Glomerular endothelial cell (primary cell): ENCODE measurements around the gene TRNP1. TPM values are rescaled to one million over a fixed set of nuclear protein-coding genes. Genes with fewer than 3 reads are reported as not detected.

ENCODE experiments used
- DNase-seq: peaks from one replicate; pipeline ENCODE4 v3.0.0-alpha.2; 2011; ENCODE audit warnings: low read depth, low spot score; ENCODE audit errors: extremely low read depth
- total RNA-seq: library from RNA; depleted of rRNA; stranded (reverse); fragments of >200 nt; gene quantifications from 2 replicates; pipeline ENCODE4 v1.2.3, GENCODE V29; 2015

TRNP1 gene
- total RNA-seq, 1 donor from 2014 or later = 65.4 TPM

DNA sequence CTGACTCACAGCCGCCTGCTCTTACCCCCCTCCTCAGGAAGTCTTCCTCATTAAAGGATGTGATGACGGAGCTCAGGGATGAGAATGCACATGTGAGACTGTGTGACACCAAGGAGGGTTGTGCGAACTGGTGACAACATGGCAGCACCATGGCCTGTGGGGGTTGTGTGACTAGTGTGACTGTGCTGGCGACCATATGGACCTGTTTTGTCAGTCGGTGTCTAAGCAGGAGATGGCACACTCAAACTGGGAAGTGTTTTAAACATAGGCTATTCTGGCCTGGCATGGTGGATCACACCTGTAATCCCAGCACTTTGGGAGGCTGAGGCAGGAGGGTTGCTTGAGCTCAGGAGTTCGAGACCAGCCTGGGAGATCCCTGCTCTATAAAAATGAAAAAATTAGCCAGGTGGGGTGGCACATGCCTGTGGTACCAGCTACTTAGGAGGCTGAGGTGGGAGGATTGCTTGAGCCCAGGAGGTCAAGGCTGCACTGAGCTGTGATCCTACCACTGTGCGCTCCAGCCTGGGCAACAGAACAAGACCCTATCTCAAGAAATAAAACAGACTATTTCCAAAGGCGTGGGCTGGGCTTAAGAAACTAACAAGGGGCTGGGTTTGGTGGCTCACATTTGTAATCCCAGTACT is 7.4 kb downstream of the TRNP1 start:
- DNase-seq = no peak

DNA sequence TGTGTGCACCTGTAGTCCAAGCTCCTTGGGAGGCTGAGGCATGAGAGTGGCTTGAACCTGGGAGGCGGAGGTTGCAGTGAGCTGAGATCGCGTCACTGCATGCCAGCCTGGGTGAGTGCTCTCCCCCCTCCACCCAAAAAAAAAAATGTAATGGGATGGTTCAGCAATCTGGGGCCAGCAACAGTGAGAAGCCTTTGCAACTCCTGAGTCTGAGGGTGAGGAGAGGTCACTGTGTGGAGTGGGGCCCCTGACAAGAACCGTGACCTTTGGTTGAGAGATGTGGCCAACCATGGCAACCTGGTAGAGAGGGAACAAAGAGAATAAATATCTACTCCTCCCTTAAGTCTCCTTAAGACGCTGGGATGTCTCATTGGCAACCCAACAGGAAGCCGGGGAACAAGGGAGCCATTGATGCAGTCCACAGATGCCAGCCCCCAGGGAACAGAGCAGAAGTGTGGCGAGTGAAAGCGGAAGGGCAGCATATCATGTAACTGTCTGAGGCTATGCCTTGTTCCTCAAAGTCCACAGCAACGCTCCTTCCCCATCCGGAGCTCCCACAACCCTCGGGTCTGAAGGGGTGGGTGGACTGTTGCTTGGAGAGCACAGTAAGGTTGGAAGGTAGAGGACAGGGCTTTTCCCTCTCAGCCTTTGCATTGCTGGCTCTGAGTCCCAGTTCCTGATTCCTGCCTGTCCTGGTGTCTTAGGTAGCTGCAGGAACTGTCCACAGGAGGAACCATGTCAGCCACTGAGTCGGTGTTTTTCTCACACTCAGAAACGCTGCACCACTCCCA is 8.3 kb downstream of the TRNP1 start:
- no peak for DNase-seq

DNA sequence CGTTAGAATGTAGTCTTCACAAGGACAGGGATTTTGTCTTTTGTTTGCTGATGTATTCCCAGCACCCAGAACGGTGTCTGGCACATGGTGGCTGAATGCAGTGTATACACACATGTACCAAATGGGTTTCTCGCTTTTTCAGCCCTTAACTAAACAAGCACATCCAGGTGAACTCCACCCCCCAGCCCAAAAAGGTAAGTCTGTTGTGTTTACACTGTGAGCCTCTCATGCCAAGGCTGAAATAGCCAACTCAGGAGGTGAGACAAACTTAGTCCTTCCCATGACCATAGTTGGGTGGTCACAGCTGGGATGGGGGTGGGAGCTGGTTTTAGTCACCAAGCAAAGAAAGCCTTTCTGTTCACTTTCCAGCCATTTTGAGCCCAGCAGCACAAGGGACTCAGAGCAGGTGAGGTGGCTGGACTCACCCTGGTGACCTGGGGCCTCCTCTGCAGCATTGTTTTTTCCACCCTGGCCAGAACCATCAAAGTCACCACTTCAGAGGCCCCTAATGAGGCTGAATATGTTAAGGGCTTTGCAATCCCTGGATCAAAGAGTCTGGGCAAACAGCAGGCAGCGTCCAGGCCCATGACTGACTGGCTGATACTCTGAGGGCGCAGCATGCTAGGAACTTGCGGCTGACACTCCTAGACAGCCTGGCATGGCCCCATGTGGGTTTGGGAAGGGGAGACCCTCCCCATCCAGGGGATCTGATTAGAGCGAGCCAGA is 10.4 kb downstream of the TRNP1 start:
- no peak for DNase-seq

DNA sequence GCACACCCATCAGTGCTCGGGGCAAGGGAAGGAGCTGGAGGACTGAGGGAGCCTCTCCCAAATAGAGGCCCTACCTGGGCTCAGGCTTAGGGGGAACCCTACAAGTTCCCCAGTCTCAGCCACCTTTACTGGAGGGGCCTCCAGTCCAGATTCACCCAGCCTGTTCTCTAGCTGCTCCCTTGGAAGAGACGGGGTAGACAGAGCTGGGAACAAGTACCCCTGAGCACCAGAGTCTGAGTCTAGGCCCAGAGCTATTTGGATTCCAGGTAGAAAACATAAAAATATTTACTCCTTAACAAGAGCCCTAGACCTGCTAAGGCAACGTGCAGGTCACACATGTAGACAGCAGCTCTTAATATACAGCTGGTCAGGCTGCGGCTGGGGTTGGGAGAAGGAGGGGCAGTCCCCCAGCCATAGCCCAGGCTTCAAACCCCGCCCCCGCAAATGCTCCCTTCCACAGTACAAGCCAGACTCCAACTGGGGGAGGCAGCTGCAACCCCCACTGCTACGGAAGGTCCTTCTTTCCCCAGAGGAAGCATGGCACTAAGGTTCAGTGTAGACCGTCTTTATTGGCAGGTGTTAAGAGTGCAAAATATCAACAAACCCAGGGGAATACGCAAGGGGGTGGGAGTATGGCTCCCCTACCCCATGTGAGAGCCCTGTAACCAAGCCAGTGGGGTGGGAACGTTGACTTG is 11.1 kb downstream of the TRNP1 start:
- no peak for DNase-seq

DNA sequence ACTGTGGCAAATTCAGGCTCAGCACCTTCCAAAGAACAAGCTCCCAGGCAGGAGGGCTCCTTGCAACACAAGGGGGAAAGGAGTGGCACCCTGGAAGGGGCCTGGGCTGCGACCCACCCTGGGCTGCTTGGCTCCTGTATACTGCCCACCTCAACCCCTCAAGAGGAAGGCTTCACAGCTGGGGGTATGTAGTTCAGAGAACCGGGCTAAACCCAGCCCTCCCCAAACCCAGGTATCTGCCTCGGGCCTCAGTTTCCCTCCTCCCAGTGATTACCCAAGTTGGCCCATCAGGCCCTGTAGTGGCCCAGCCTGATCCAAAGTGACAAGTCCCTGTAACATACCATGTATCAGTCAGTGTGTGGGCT is 11.7 kb downstream of the TRNP1 start:
- DNase-seq = no peak

DNA sequence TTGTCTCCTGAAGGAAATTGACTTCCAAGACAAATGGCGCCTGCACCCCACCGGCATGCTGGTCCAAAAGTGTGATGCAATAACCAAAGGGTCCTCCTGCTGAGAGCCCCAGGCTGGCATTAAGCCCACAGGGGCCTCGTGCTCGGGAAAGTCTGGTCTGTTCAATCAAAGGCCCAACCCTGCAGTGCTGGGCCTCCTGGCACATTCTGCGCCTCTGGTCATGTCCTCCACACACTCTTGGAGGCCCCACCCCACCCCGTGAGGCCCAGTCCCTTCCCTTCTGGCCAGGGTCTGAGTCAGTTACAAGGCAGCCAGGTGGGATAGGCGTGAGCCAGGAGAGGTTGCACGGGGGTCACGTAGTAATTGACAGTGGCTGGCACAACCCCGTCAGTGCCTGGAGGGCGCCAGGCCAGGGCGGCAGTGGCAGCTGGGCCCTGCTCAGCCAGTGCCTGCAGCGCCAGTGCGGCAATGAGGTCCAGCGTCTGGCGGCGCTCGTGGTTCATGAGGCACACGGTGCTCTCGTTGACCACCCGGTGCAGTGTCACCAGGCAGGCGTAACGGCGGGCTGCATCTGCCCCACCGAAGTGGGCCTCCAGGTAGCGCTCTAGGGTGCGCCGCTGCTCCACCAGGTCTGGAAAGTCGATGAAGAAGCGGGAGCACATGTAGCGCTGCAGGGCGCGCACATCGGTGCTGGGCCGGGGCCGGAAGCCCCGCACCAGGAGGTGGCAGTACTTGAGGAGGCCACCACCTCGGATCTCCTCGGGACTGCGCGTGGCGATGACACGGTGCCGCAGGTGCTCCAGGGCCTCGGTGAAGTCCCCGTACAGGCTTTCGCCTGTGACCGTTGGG is 12.4 kb downstream of the TRNP1 start:
- no peak for DNase-seq

DNA sequence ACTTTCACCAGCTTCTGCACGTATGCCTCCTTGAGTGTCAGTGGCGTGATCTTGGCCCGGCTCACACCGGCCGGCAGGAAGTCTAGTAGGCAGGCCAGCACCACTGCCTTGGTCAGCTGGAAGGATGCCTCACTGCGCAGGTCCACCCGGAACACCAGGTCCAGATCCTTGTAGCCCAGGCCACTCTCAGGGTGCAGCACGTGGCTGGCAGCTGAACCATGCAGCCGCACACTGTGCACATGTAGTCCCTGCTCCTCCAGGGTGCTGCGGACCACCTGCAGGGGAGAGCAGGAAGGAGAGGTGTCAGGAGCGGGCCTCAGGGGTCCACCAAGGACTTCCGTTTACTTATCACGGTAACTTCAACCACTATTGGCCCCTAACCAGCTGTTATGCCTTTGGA is 13.2 kb downstream of the TRNP1 start:
- DNase-seq = no peak

DNA sequence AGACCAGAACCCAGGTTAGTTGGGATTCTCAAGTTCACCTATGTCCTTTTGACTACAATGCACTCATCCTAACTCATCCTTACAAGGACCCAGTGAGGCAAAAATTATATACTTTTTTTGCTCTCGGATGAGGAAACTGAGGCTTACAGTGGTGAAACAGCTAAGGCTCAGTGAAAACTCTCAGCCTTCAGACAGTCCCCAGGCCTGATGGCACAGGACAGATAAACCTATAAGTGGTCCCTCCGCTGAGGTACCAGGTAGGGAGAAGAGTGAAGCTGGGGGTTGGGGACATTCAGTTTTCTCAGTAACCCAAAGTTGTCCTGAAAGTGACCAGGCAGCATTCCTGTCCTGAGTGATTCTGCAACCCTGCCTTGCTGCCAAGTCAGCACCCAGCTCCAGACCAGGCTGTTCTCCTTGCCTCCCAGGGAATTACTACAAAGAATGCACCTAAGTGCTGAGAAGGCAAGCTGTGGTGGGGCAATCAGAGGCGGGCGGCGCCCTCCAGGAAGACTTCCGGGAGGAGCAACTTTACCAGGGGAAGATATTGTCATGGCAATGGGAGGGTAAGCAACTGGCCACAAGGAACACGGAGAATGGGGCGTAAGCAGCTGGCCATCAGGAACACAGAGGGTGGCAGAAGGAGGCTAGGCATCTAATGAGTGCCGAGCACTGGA is 14.6 kb downstream of the TRNP1 start:
- DNase-seq = no peak

DNA sequence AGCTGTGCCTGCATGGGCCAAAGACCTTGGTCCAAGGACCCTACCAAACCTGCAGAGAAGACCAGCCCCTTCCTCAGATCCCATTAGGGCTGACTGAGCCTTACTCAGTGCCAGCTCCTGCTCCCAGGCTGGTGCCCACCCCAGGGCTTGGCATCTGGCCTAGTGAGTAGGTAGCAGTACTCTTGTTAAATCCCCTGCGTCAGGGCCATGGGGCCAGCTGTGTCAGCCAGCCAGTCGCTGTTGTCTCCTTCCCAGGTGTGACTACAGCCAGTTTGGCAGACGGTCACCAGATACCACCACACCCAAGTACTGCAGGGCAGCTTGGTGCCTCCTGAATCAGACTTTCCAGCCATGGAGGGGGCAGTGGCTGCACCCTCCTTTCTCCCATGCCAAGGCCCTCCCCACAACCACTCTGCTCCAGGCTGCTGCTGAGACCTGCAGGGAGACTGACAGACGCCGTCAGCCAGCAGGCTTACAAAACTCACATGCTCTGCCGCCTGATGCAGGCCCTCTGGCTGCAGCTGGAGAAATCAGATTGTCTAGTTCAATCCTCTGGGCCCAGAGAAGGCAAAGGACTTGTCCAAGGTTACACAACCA is 16.2 kb downstream of the TRNP1 start:
- no peak for DNase-seq

DNA sequence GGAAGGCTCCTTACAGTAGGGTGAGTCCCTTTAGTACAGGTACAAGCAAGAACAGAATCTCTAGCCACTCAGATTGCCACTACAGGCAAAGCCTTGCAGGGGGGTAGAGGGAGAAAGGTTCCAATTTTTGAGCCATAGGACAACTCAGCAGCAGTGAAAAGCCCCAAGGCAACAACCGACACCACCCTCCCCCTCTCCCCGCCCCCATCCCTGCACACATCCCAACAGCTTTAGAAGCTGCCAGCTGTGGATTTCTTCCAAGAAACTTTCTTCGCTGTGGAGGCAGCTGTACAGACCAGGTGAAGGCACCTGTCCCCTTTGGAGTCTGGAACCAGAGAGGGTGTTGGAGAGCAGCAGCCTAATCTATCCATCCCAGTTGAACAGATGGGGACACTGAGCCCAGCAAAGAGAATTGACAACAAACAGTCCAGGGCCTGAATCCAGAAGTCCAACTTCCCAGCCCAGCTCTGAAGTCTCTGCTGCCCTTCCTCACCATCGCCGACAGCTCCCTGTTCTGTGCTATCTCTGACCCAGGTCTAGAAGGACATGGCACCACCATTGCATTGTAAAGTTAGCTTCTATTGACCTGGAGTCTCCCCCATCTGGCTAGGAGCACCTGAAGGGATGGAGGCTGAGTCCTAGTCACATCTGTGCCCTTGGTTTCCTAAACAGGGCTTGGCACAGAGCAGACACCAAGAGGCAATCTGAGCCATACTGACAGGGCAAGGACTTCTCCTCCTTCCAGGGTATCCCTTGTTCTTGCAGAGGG is 16.9 kb downstream of the TRNP1 start:
- no peak for DNase-seq

DNA sequence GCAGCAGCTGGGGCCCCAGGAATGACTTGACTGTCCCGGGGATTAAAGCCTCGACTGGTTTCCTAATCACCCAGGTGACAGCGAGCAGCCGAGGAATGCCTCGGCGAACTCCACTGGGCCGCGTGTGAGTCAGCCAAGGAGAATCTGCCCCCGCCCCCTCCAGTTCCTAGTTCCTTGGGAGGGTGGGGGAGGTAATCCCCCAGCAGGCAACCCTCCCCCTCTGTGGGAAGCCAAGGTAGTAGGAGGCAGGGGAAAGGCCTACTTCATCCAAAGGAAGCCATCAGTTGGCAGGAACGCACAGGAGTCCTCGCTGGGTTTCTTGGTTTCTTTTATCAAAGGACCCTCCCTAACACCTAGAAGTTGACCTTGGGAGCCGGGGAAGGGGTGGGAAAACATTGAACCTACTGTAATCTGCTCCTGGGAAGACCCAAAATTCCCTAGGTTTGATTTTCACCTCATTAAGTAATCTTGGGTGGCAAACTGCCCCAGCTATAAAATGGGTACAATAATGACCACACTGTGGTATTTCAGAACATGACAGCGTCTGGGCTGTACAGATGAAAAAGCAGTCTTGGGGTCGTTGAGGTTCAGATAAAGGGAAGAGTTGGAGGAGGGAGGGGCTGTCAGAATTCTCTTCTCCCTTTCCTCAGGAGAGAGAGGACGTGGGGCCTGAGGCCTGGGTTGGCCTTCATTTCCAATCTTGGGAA is 17.7 kb downstream of the TRNP1 start:
- DNase-seq = no peak

DNA sequence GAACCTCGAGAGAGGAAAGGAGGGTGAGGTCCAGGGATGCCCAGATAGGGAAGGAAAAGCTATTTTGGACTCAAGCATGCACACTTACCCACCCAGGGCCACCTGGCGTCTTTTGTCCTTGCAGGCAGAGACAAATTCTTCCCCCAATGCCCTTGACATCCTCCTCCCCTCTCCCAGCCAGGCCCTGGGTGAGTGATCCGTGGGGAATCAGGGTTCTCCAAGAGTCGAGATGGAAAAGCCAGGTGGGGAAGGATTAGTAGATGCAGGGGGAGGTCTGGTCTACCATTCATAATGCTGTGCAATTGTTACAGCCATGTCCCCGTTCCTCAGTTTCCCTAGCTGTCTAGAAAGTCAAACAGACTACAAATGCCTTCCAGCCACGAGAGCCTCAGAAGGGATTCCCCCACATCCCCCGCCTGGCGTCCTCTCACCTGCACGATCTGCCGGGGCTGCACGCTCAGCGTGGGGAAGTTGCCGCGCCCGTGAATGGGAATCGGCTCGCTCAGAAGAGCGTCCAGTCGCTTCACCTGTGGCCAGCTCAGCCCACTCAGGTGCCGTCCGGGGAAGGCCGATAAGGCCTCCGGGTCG is 18.6 kb downstream of the TRNP1 start:
- DNase-seq = no peak

DNA sequence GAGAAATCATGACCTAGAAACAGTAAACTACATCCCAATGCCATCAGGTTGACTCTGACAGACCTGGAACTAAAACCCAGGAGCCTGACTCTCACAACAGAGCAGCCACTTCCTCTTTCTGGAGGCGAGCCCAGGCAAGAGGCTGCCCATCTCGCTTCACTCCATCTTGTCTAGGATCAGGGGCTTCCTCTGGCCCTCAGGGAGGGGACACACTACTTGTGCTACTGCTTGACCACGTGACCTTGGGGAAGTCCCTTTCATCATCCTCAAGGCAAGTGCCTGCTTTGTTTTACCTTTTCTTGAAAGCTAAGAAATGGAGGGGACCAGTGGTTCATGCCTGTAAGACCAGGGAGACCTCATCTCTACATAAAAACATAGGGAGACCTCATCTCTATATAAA is 21.8 kb downstream of the TRNP1 start:
- no peak for DNase-seq

DNA sequence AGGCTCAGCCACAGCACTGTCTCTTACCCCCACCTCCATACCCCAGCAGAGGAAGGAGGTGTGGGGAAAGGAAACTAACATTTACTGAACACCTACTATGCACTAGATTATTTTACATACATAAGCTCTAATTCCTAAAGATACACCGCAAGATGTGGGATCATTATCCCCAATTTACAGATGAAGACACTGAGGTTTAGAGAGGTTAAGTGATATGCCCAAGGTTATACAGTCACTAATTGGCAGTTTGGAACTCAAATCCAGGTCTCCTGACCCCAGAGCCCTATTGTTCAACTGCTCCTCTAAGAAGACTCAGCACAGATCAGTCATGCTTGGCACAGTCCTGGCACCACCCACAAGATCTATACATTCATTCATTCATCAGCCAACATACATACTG is 22.9 kb downstream of the TRNP1 start:
- no peak for DNase-seq

DNA sequence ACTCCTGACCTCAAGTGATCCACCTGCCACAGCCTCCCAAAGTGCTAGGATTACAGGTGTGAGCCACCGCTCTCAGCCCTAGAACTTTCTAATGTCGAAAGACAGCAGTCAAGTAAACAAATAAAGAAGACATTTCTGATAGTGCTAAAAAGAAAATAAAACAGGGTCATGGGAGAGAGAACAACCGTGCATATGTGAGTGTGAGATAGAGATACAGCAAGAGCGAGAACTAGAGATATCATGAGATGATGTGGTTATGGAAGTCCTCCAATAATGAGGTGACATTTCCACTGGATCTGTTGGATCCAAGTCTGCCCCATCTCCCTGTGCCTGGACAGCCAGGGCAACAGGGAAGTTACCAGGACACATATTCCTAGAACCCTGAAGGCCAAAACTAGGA is 23.7 kb downstream of the TRNP1 start:
- no peak for DNase-seq

DNA sequence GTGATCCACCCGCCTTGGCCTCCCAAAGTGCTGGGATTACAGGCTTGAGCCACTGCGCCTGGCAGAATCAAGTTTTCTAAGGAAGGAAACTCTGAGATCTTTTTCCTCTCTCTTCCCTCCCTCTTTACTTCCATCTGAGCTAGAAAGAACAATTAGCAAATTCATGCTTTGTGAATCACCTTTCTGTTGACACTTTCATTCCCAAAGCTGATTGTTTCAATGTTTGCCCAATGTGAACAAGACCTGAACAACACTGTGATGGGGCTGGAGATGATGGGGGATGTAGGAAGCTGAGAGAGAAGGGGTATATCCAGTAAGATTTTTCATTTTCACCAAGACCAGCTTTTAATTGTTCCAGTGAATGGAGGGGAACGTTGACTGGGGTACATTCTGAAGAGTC is 24.8 kb downstream of the TRNP1 start:
- DNase-seq = no peak

DNA sequence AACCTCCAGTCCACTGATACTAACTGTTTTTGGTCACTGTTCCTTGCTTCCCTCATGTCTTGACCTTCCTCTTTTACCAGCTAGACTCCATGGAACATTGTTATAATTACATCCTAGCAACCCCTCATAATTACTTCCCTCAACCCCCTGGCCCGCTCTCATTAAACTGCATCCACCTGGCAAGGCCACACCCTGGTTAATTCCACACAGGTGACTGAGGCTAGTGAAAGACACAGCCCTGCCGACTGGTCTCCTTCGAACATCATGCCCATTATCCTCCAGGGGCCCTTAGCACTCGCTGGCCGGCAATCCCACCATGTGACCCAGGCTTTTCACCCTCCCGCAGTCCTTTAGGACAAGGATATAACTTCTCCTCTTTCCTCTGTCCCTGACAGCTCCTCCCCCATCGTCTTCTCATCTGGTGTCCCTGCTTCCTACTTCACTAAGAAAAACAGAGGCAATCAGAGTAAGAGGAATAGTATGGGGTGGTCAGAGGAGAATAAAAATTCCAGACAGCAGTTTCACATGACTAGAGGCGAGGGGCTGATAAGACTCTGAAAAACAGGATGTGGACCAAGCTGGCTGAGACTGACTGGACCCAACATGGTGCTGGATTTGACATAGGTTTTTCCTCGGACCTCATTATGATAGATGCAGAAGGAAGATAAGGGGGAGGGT is 28.0 kb downstream of the TRNP1 start:
- DNase-seq = no peak
